Loucy (cell line): Measurements from ENCODE around the gene PPARA.

Experiments
- H2AFZ ChIP-seq: fragments of 200-600 bp; sonication (generic); 2 replicates; pipeline ENCODE4 v1.6.0; 2016; ENCODE audit warnings: antibody characterized with exemption, mild to moderate bottlenecking, low read length, moderate library complexity
- H3F3A ChIP-seq: fragments of 200-600 bp; 2 replicates; pipeline ENCODE4 v1.6.0; 2016; ENCODE audit warnings: antibody characterized with exemption, low read depth, mild to moderate bottlenecking
- H3K27me3 ChIP-seq: fragments of 200-600 bp; sonication (generic); 2 replicates; pipeline ENCODE4 v1.6.1; 2014; ENCODE audit warnings: low read length, mild to moderate bottlenecking; ENCODE audit not compliant: insufficient read depth, poor library complexity, severe bottlenecking
- H3K36me3 ChIP-seq: fragments of 200-600 bp; sonication (generic); 2 replicates; pipeline ENCODE4 v1.6.1; 2016; ENCODE audit warnings: low read length; ENCODE audit not compliant: insufficient read depth
- H3K4me1 ChIP-seq: fragments of 200-600 bp; sonication (generic); 2 replicates; pipeline ENCODE4 v1.5.1; 2014; ENCODE audit warnings: low read length, mild to moderate bottlenecking; ENCODE audit not compliant: insufficient read depth, poor library complexity, severe bottlenecking
- H3K4me2 ChIP-seq: fragments of 200-600 bp; sonication (generic); 2 replicates; pipeline ENCODE4 v1.6.0; 2014; ENCODE audit warnings: antibody characterized with exemption, low read length, low read depth, mild to moderate bottlenecking; ENCODE audit not compliant: poor library complexity, severe bottlenecking
- H3K4me3 ChIP-seq: fragments of 200-600 bp; sonication (generic); 2 replicates; pipeline ENCODE4 v1.5.1; 2014; ENCODE audit warnings: low read length, mild to moderate bottlenecking, mixed read lengths; ENCODE audit not compliant: poor library complexity, severe bottlenecking
- H3K79me2 ChIP-seq: fragments of 200-600 bp; sonication (generic); 2 replicates; pipeline ENCODE4 v1.6.1; 2014; ENCODE audit warnings: low read length; ENCODE audit not compliant: insufficient read depth
- H3K9ac ChIP-seq: fragments of 200-600 bp; sonication (generic); 2 replicates; pipeline ENCODE4 v1.6.0; 2014; ENCODE audit warnings: mild to moderate bottlenecking, low read depth, low read length, moderate library complexity; ENCODE audit not compliant: poor library complexity, severe bottlenecking
- H3K9me2 ChIP-seq: fragments of 200-600 bp; sonication (generic); replicated peaks from 2 replicates; pipeline ENCODE4 v1.6.1; 2016; ENCODE audit warnings: low read depth, low read length, mixed read lengths
- H3K9me3 ChIP-seq: fragments of 200-600 bp; sonication (generic); 2 replicates; pipeline ENCODE4 v1.6.1; 2014; ENCODE audit warnings: mild to moderate bottlenecking, antibody characterized with exemption, low read length, low read depth; ENCODE audit not compliant: insufficient read depth
- H4K20me1 ChIP-seq: fragments of 200-600 bp; sonication (generic); 2 replicates; pipeline ENCODE4 v1.6.0; 2014; ENCODE audit warnings: antibody characterized with exemption, low read length, mild to moderate bottlenecking; ENCODE audit not compliant: insufficient read depth, poor library complexity, severe bottlenecking
- CTCF ChIP-seq: fragments of 200-600 bp; sonication (generic); conservative IDR thresholded peaks from 2 replicates; pipeline ENCODE4 v1.5.1; 2014; ENCODE audit warnings: mild to moderate bottlenecking, antibody characterized with exemption, low read length
- EZH2phosphoT487 ChIP-seq: fragments of 200-600 bp; IDR thresholded peaks from 2 replicates; pipeline ENCODE4 v1.6.1; 2018; ENCODE audit warnings: antibody characterized with exemption, mild to moderate bottlenecking, moderate library complexity, borderline replicate concordance

PPARA gene

GRCh38 chr22:46135611-46136485 lies 14.5 kb upstream of the PPARA start:
- Histone ChIP-seq H2AFZ (no peak overlapping the region), H3K4me1 (no peaks in the 10 kb centered on the region), H3K4me3 (no peak overlapping the region), H3K9ac (no peak overlapping the region), H3K27me3 (no peaks in the 10 kb centered on the region), H3K4me2 (no peak overlapping the region), H4K20me1 (no peaks in the 10 kb centered on the region), H3K79me2 (no peaks in the 10 kb centered on the region), H3F3A (no peaks in the 10 kb centered on the region), H3K9me3 (no peaks in the 10 kb centered on the region), H3K9me2 (no peaks in the 10 kb centered on the region), H3K36me3 (no peaks in the 10 kb centered on the region)
- TF ChIP-seq EZH2phosphoT487 (no peak), CTCF (no peak)

- Histone ChIP-seq H3K9me3 (no peaks in the 10 kb centered on the region), H3K9me2 (no peaks in the 10 kb centered on the region), H3K79me2 (no peaks in the 10 kb centered on the region), H3K4me1 (no peaks in the 10 kb centered on the region), H3K27me3 (no peaks in the 10 kb centered on the region), H3K4me3 (no peak overlapping the region), H3K9ac (no peak overlapping the region), H4K20me1 (no peaks in the 10 kb centered on the region), H3K4me2 (no peak overlapping the region), H3K36me3 (no peaks in the 10 kb centered on the region), H3F3A (no peaks in the 10 kb centered on the region), H2AFZ (no peak overlapping the region)
- TF ChIP-seq CTCF (no peak), EZH2phosphoT487 (no peak)
Measured at GRCh38 chr22:46136486-46137217, 13.7 kb upstream of the PPARA start.

- H3K9ac ChIP-seq, result no peak overlapping the region
- no peaks in the 10 kb centered on the region for H3F3A ChIP-seq
- no peaks in the 10 kb centered on the region for H4K20me1 ChIP-seq
- no peaks in the 10 kb centered on the region for H3K9me3 ChIP-seq
- no peak overlapping the region for H2AFZ ChIP-seq
- H3K4me1 ChIP-seq, result no peaks in the 10 kb centered on the region
- H3K9me2 ChIP-seq, result no peaks in the 10 kb centered on the region
- no peaks in the 10 kb centered on the region for H3K79me2 ChIP-seq
- TF ChIP-seq CTCF (no peak), EZH2phosphoT487 (no peak)
- no peak overlapping the region for H3K4me3 ChIP-seq
- H3K36me3 ChIP-seq, result no peaks in the 10 kb centered on the region
- no peaks in the 10 kb centered on the region for H3K27me3 ChIP-seq
- no peak overlapping the region for H3K4me2 ChIP-seq
Measured at GRCh38 chr22:46137218-46137766, 13.0 kb upstream of the PPARA start.
